Measurements from ENCODE around the gene SOX5.

DNA sequence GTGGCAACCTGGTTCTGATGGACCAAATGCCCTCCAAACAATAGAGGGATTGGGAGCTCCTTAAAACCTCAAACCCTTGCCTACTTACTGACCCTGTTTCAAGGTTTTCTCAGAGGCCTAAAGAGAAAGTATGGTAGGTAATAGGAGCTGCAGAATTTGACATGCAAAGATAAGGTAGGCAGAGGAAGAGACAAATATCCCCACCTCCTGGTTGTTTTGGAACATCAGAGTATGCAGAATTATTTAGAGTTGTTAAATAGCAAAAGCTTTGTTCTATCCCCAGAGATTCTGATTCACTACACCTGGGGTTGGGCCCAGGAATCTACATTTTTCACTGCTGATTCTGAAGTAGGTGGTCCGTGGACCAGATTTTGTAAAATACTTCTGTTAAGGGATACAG lies 421.2 kb downstream of the SOX5 start:
- no peak for TF ChIP-seq CTCF (IDR thresholded peaks at IDR 0.05)
- no peak for TF ChIP-seq POLR2A (IDR thresholded peaks at IDR 0.05)

Data from right lobe of liver (tissue), 4 donors.